Motor neuron (in vitro differentiated cells): ENCODE data around the gene DST. TPM values are rescaled to one million over a fixed set of nuclear protein-coding genes. Genes with fewer than 3 reads are reported as not detected.

Source experiments
- ATAC-seq, 8 experiments: fragments of 200-7000 bp; cut with Tn5 transposase; replicated peaks in 6 of 8; 2 replicates each; pipeline ENCODE4 v1.8.0; 2021; ENCODE audit warnings: mild to moderate bottlenecking in 8 of 8, moderate library complexity in 8 of 8
- H3K27ac ChIP-seq, 2 donors: fragments of 250-450 bp; sonication (Bioruptor Pico); 2 replicates each; pipeline ENCODE4 v1.9.0; 2021; ENCODE audit warnings: antibody characterized with exemption in 2 of 2, mild to moderate bottlenecking in 2 of 2, moderate library complexity in 1 of 2
- H3K4me1 ChIP-seq, 2 donors: fragments of 250-450 bp; sonication (Bioruptor Pico); replicated peaks in 1 of 2; 2 replicates each; pipeline ENCODE4 v1.6.1; 2021; ENCODE audit warnings: antibody characterized with exemption in 2 of 2, mild to moderate bottlenecking in 2 of 2, moderate library complexity in 1 of 2
- H3K4me3 ChIP-seq, 5 donors: fragments of 250-450 bp; sonication (Bioruptor Pico); 2 replicates each; pipeline ENCODE4 v1.9.0; 2021; ENCODE audit warnings: antibody characterized with exemption in 5 of 5, mild to moderate bottlenecking in 5 of 5, moderate library complexity in 4 of 5
- in situ Hi-C, 9 experiments: fragments of 400-800 bp; cut with MboI; loops; one replicate each; pipeline ENCODE4 v1.15.0; 2021; ENCODE audit warnings: low sequenced_read_pairs in 9 of 9, low pct_unique_long_range_greater_than_20kb in 2 of 9; ENCODE audit not compliant: unreplicated experiment in 9 of 9
- total RNA-seq, 8 experiments: library from RNA; unstranded; fragments of 300-600 nt; gene quantifications; 2 replicates each; pipeline versions ENCODE4 v1.2.3 to v1.2.4, GENCODE V29; 2022

Gene DST
- total RNA-seq, 8 experiments from 2014 or later: 102 to 461 (median 260) TPM

DNA sequence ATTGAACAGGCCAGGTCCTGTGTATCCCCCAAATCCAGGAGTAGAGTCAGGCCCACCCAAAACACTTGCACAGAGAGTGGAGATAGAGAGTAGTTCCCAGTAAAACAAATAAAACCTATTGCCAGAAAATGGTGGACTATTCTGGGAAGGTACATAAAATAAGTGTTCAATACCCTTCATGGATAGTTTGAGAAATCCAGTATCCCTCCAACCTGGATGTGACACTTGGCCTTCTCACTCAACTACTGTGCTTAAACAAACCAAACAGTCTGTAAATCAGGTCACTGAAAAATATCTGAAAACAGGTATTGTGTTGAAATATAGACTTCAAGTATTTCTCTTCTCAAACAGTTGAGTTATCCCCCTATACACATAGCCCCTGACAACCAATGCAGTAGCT, 233.7 kb downstream of the DST start:
- in situ Hi-C loops: no loop called here
- no peak for ATAC-seq

More for the DNA sequence above, 233.7 kb downstream of the DST start:
- Histone ChIP-seq H3K4me1 (no peaks in the 10 kb centered on the region), H3K27ac (no peak overlapping the region), H3K4me3 (no peak overlapping the region)
